HG03575 (cell line): ENCODE measurements around the gene CRB3.

Source experiments
- ATAC-seq: cut with Tn5 transposase; IDR thresholded peaks from one replicate; pipeline ENCODE4 v1.9.1; 2021; ENCODE audit not compliant: unreplicated experiment, insufficient number of reproducible peaks, low FRiP score; ENCODE audit errors: extremely low read depth

Gene CRB3

GRCh38 chr19:6459262-6460098 is 4.6 kb upstream of the CRB3 start, which contains the start of gene SLC25A23:
SLC25A23 (minus strand) TSS chr19:6459792; CDS start chr19:6459628, 164 bp downstream.
- ATAC-seq = no peak

GRCh38 chr19:6460099-6460884 is 3.8 kb upstream of the CRB3 start:
- no peak for ATAC-seq

- no peak for ATAC-seq
Observed at GRCh38 chr19:6465006-6465405, 935 bp downstream of the CRB3 start.

- no peak for ATAC-seq
Observed at GRCh38 chr19:6465663-6466062, 1.6 kb downstream of the CRB3 start.

GRCh38 chr19:6466526-6467248 is 2.6 kb downstream of the CRB3 start:
- no peak for ATAC-seq

GRCh38 chr19:6467384-6467783 is 3.3 kb downstream of the CRB3 start:
- ATAC-seq = no peak

- ATAC-seq = no peak
Observed at GRCh38 chr19:6470173-6470572, 6.1 kb downstream of the CRB3 start.

- ATAC-seq = no peak
Observed at GRCh38 chr19:6471076-6471475, 7.0 kb downstream of the CRB3 start.

- no peak for ATAC-seq
Observed at GRCh38 chr19:6472713-6473112, 8.6 kb downstream of the CRB3 start.

- ATAC-seq = no peak
Observed at GRCh38 chr19:6473647-6474046, 9.6 kb downstream of the CRB3 start.

- no peak for ATAC-seq
Observed at GRCh38 chr19:6475321-6476108, 11.4 kb downstream of the CRB3 start.

- no peak for ATAC-seq
Observed at GRCh38 chr19:6476155-6476895, 12.3 kb downstream of the CRB3 start.

GRCh38 chr19:6476896-6477431 is 12.9 kb downstream of the CRB3 start:
- no peak for ATAC-seq

- no peak for ATAC-seq
Observed at GRCh38 chr19:6478815-6479214, 14.7 kb downstream of the CRB3 start.

- ATAC-seq = no peak
Observed at GRCh38 chr19:6479836-6480398, 15.8 kb downstream of the CRB3 start.

- no peak for ATAC-seq
Observed at GRCh38 chr19:6480848-6481415, 16.9 kb downstream of the CRB3 start.
